MM.1S (cell line): Measurements from ENCODE around the gene AHSA1.

ENCODE experiments used
- DNase-seq: peaks from one replicate; pipeline ENCODE4 v3.0.0-alpha.2; 2015
- H2AFZ ChIP-seq: fragments of 300-600 bp; sonication (generic); 2 replicates; pipeline ENCODE4 v1.6.0; 2016; ENCODE audit warnings: antibody characterized with exemption, low read length
- H3F3A ChIP-seq: fragments of 300-600 bp; sonication (generic); 2 replicates; pipeline ENCODE4 v1.6.1; 2016; ENCODE audit warnings: mild to moderate bottlenecking, antibody characterized with exemption, low read length, moderate library complexity, mixed read lengths; ENCODE audit not compliant: insufficient read depth
- H3K27ac ChIP-seq: fragments of 300-600 bp; sonication (generic); 2 replicates; pipeline ENCODE4 v1.5.1; 2016; ENCODE audit warnings: mild to moderate bottlenecking, low read length
- H3K27me3 ChIP-seq: fragments of 300-600 bp; sonication (generic); replicated peaks from 2 replicates; pipeline ENCODE4 v1.6.0; 2016; ENCODE audit warnings: low read length; ENCODE audit not compliant: insufficient read depth
- H3K36me3 ChIP-seq: fragments of 300-600 bp; sonication (generic); replicated peaks from 2 replicates; pipeline ENCODE4 v1.6.1; 2016; ENCODE audit warnings: mild to moderate bottlenecking, low read length, mixed read lengths; ENCODE audit not compliant: insufficient read depth
- H3K4me1 ChIP-seq: fragments of 300-600 bp; sonication (generic); 2 replicates; pipeline ENCODE4 v1.6.1; 2016; ENCODE audit warnings: low read length, mixed read lengths
- H3K4me2 ChIP-seq: fragments of 300-600 bp; sonication (generic); 2 replicates; pipeline ENCODE4 v1.6.0; 2016; ENCODE audit warnings: low read depth, low read length
- H3K4me3 ChIP-seq: fragments of 300-600 bp; sonication (generic); 2 replicates; pipeline ENCODE4 v1.5.1; 2016; ENCODE audit warnings: low read length, mixed read lengths
- H3K79me2 ChIP-seq: fragments of 300-600 bp; sonication (generic); 2 replicates; pipeline ENCODE4 v1.6.1; 2016; ENCODE audit warnings: mixed run types, low read length, mixed read lengths
- H3K9ac ChIP-seq: fragments of 300-600 bp; sonication (generic); 2 replicates; pipeline ENCODE4 v1.6.1; 2016; ENCODE audit warnings: low read length, mixed read lengths
- H3K9me2 ChIP-seq: fragments of 300-600 bp; sonication (generic); replicated peaks from 2 replicates; pipeline ENCODE4 v1.6.1; 2016; ENCODE audit warnings: mild to moderate bottlenecking, low read length, mixed read lengths; ENCODE audit not compliant: insufficient read depth
- H3K9me3 ChIP-seq: fragments of 300-600 bp; sonication (generic); replicated peaks from 2 replicates; pipeline ENCODE4 v1.6.1; 2016; ENCODE audit warnings: mild to moderate bottlenecking, low read length, mixed read lengths; ENCODE audit not compliant: insufficient read depth
- H4K20me1 ChIP-seq: fragments of 300-600 bp; sonication (generic); 2 replicates; pipeline ENCODE4 v1.6.1; 2016; ENCODE audit warnings: mild to moderate bottlenecking, low read length, moderate library complexity, mixed read lengths; ENCODE audit not compliant: insufficient read depth
- EZH2 ChIP-seq: fragments of 300-600 bp; sonication (generic); optimal IDR thresholded peaks from 2 replicates; pipeline ENCODE3; 2017; ENCODE audit warnings: low read depth, mild to moderate bottlenecking, antibody characterized with exemption, low read length, mixed read lengths
- EZH2phosphoT487 ChIP-seq: fragments of 300-600 bp; sonication (generic); IDR thresholded peaks from 2 replicates; pipeline ENCODE4 v1.6.1; 2018; ENCODE audit warnings: antibody characterized with exemption, low read length
- TF ChIP-seq, protein P1 (sequence below): fragments of 300-600 bp; sonication (generic); IDR thresholded peaks from 2 replicates; pipeline ENCODE4 v1.5.1; 2016; ENCODE audit warnings: antibody characterized with exemption, low read length, mixed read lengths

Gene AHSA1

DNA sequence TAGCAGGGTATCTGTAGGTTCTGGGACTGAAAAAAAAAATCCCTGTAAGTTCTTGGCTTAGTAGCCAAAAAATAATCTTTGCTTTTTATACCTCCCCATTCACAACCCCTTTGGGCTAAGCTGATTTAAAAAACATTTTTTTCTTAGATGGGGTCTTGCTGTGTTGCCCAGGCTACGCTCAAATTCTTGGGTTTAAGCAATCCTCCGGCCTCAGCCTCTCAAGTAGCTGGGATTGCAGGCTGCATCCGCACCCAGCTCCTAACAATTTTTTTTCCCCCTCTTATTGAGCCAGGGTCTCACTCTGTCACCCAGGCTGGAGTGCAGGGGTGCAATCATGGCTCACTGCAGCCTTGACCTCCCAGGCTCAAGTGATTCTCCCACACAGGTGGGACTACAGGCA, 49.9 kb downstream of the AHSA1 start:
- H3K4me2 ChIP-seq, result no peak overlapping the region
- no peaks in the 10 kb centered on the region for H3K9me3 ChIP-seq
- no peaks in the 10 kb centered on the region for H3K36me3 ChIP-seq
- no peak overlapping the region for H2AFZ ChIP-seq
- H3K27me3 ChIP-seq, result no peaks in the 10 kb centered on the region
- H3K4me3 ChIP-seq, result no peak overlapping the region
- H3K27ac ChIP-seq, result no peak overlapping the region
- DNase-seq, result no peak
- no peak overlapping the region for H3K9ac ChIP-seq
- no peaks in the 10 kb centered on the region for H3K4me1 ChIP-seq
- no peaks in the 10 kb centered on the region for H3K79me2 ChIP-seq
- no peaks in the 10 kb centered on the region for H3F3A ChIP-seq
- TF ChIP-seq, protein P1, sequence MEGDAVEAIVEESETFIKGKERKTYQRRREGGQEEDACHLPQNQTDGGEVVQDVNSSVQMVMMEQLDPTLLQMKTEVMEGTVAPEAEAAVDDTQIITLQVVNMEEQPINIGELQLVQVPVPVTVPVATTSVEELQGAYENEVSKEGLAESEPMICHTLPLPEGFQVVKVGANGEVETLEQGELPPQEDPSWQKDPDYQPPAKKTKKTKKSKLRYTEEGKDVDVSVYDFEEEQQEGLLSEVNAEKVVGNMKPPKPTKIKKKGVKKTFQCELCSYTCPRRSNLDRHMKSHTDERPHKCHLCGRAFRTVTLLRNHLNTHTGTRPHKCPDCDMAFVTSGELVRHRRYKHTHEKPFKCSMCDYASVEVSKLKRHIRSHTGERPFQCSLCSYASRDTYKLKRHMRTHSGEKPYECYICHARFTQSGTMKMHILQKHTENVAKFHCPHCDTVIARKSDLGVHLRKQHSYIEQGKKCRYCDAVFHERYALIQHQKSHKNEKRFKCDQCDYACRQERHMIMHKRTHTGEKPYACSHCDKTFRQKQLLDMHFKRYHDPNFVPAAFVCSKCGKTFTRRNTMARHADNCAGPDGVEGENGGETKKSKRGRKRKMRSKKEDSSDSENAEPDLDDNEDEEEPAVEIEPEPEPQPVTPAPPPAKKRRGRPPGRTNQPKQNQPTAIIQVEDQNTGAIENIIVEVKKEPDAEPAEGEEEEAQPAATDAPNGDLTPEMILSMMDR, result no peak
- TF ChIP-seq EZH2, result no peak
- no peak for TF ChIP-seq EZH2phosphoT487
- H3K9me2 ChIP-seq, result no peaks in the 10 kb centered on the region
- no peaks in the 10 kb centered on the region for H4K20me1 ChIP-seq

DNA sequence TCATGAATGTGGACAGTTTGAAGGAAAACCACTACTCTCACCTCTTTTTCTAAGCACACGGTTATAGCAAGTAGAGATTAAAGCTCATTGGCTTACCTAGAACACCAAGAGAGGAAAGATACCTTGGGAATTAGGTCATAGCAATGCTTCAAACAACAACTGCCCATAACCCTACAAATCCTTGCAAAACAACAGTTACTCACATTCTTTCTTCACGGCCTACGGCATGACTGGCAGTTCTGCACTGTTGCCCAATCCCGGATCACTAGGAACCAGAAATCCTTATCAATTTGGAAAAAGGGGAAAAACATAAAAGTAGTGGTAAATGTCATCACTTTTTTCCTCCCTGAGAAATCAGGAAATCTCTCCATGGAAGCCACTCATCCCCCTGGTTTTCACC, 50.4 kb downstream of the AHSA1 start:
- H3K79me2 ChIP-seq, result no peaks in the 10 kb centered on the region
- no peaks in the 10 kb centered on the region for H4K20me1 ChIP-seq
- no peak overlapping the region for H3K4me2 ChIP-seq
- no peak overlapping the region for H2AFZ ChIP-seq
- H3K4me3 ChIP-seq, result no peak overlapping the region
- H3K4me1 ChIP-seq, result no peaks in the 10 kb centered on the region
- H3K9me3 ChIP-seq, result no peaks in the 10 kb centered on the region
- no peaks in the 10 kb centered on the region for H3K27me3 ChIP-seq
- DNase-seq, result no peak
- H3K9ac ChIP-seq, result no peak overlapping the region
- TF ChIP-seq, protein P1, result no peak
- TF ChIP-seq EZH2 (no peak), EZH2phosphoT487 (no peak)
- H3F3A ChIP-seq, result no peaks in the 10 kb centered on the region
- no peaks in the 10 kb centered on the region for H3K9me2 ChIP-seq
- H3K27ac ChIP-seq, result no peak overlapping the region
- H3K36me3 ChIP-seq, result no peaks in the 10 kb centered on the region

DNA sequence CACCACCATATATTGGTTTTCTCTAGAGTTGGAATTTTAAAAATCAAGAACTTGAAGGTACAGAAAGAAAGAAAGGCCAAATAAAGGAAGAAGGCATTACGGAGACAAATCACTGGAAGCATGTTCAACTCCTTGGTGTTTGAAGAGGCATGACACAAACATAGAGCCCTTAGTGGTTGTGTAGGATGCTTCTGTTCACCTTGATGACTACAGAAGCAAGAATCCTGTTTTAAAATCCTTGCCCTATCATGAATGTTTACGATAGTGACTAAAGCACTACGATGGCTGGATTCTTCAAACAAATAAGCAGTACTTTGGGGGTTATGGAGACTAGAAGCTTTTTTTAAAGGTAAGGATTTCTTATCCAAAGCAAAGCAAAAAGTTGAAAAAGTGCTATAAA, 51.0 kb downstream of the AHSA1 start:
- H3K9me3 ChIP-seq, result no peaks in the 10 kb centered on the region
- no peaks in the 10 kb centered on the region for H3K9me2 ChIP-seq
- no peak overlapping the region for H3K27ac ChIP-seq
- DNase-seq, result no peak
- H3K9ac ChIP-seq, result no peak overlapping the region
- no peak overlapping the region for H3K4me2 ChIP-seq
- no peaks in the 10 kb centered on the region for H3K4me1 ChIP-seq
- H3K27me3 ChIP-seq, result no peaks in the 10 kb centered on the region
- no peak overlapping the region for H2AFZ ChIP-seq
- no peaks in the 10 kb centered on the region for H3K79me2 ChIP-seq
- H3K36me3 ChIP-seq, result no peaks in the 10 kb centered on the region
- TF ChIP-seq, protein P1, result no peak
- TF ChIP-seq EZH2 (no peak), EZH2phosphoT487 (no peak)
- no peak overlapping the region for H3K4me3 ChIP-seq
- no peaks in the 10 kb centered on the region for H4K20me1 ChIP-seq
- no peaks in the 10 kb centered on the region for H3F3A ChIP-seq

DNA sequence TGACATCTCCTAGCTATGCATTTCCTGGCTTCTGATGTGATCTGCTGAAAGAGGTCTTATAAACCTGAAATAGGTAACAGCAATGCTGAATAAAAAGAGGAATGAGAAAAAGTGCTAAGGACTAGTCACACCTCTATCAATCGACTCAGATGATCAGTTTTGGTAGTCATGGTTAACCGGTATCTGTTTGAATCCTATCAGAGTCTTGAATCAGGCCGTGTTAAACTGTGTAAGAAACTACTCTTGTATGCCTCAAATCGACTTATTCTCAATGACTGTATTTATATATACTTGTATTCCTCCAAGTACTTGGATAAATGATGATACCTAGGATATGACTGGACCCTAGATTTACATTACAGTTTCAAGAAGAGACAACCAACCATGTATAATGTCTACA, 51.5 kb downstream of the AHSA1 start:
- Histone ChIP-seq H3K9me2 (no peaks in the 10 kb centered on the region), H3K27ac (no peak overlapping the region), H3K36me3 (no peaks in the 10 kb centered on the region), H3F3A (no peaks in the 10 kb centered on the region), H3K4me3 (no peak overlapping the region), H3K4me1 (no peaks in the 10 kb centered on the region), H3K9me3 (no peaks in the 10 kb centered on the region), H3K9ac (no peak overlapping the region), H3K79me2 (no peaks in the 10 kb centered on the region), H3K27me3 (no peaks in the 10 kb centered on the region), H3K4me2 (no peak overlapping the region), H2AFZ (no peak overlapping the region), H4K20me1 (no peaks in the 10 kb centered on the region)
- no peak for DNase-seq
- TF ChIP-seq, protein P1, result no peak
- TF ChIP-seq EZH2 (no peak), EZH2phosphoT487 (no peak)
